Spleen (tissue), 7 donors: Measurements from ENCODE around the gene DTX4.
A peak's percentile ranks its signal among the peaks of the same experiment; 100 is the strongest.

ENCODE experiments used
- POLR2A ChIP-seq, 3 donors: fragments of 450-650 bp; IDR thresholded peaks; one replicate each; pipeline ENCODE4 v1.5.1; 2017; ENCODE audit warnings: antibody characterized with exemption in 3 of 3, mild to moderate bottlenecking in 1 of 3
- POLR2AphosphoS5 ChIP-seq, 3 donors: sonication (generic); formaldehyde crosslinking; IDR thresholded peaks; one replicate each; pipeline ENCODE4 v1.5.1; 2017; ENCODE audit warnings: antibody characterized with exemption in 3 of 3
- TF ChIP-seq, protein P1 (sequence below), 11 experiments: fragments of 200-600 bp in 7 of 11; fragments of 450-650 bp in 4 of 11; sonication (generic) in 4 of 11; IDR thresholded peaks in 8 of 11; conservative IDR thresholded peaks in 3 of 11; 1 replicate in 7 of 11; 2 replicates in 4 of 11; pipeline versions ENCODE4 v1.4.0 to v1.8.0; 2016 to 2021; ENCODE audit warnings: antibody characterized with exemption in 11 of 11, inconsistent platforms in 4 of 11, mild to moderate bottlenecking in 1 of 11
- donor health status: DM: no; HTN: no; CAD: no; lungs with moderate emphysema.
- donor health status: DM: no; HTN: no; CAD: no.
- donor health status: DM: no; HTN: no; CAD: no.

DNA sequence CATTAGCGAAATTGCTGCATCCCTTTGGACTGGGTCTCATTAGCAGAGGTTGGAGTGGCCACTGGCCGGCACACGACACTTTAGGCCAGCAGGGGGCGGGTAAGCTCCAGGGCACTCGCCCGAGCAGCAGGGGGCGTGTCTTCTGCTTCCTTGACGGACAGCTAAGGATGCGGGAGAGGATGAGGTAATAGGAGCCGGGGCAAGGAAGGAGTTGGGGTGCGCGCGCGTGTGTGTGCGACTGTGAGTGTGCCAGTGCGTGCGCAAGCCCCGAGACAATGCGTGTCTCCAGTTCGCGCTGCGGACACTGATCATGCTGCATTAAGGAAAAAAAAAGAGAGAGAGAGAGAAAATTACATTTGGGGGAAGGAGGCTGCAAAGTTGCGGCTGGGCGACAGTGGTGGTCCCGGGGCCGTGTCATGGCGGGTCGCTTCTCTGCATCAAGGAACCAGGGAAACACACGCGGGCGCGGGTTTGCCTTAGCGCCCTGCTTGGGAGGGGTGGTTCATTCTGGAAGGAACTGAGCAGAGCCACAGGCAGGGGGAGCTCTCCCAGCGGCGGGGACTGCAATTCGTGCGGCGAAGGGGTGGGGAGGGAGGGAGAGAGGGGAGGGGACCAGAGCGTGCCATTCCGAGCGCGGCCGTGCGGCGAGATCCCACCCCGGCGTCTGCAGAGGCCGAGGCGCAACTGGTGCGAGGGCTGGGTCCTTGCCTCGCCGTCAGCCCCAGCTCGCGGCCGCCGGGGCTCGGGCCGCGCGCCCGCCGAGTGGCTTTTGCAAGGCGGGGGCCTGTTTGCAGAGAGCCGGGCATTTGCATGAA is at the start of gene DTX4:
- TF ChIP-seq POLR2A (IDR thresholded peaks at IDR 0.05): no peak
- TF ChIP-seq, protein P1, sequence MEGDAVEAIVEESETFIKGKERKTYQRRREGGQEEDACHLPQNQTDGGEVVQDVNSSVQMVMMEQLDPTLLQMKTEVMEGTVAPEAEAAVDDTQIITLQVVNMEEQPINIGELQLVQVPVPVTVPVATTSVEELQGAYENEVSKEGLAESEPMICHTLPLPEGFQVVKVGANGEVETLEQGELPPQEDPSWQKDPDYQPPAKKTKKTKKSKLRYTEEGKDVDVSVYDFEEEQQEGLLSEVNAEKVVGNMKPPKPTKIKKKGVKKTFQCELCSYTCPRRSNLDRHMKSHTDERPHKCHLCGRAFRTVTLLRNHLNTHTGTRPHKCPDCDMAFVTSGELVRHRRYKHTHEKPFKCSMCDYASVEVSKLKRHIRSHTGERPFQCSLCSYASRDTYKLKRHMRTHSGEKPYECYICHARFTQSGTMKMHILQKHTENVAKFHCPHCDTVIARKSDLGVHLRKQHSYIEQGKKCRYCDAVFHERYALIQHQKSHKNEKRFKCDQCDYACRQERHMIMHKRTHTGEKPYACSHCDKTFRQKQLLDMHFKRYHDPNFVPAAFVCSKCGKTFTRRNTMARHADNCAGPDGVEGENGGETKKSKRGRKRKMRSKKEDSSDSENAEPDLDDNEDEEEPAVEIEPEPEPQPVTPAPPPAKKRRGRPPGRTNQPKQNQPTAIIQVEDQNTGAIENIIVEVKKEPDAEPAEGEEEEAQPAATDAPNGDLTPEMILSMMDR (IDR thresholded peaks at IDR 0.05 in 8 of 11, conservative IDR thresholded peaks at IDR 0.05 in 3 of 11): peak; percentile 86 to 97 (median 91)
- peak; percentile 45 to 72 (median 57) for TF ChIP-seq POLR2AphosphoS5 (IDR thresholded peaks at IDR 0.05)
